Astrocyte of the spinal cord (primary cell): ENCODE results near the gene CEMIP2.

ENCODE experiments used
- DNase-seq: peaks from one replicate; pipeline ENCODE4 v3.0.0; 2011; ENCODE audit warnings: low read depth, low spot score
- H3K4me3 ChIP-seq: 2 replicates; pipeline ENCODE4 v1.5.1; 2011; ENCODE audit warnings: low read depth, mild to moderate bottlenecking, low read length, moderate library complexity
- in situ Hi-C: cut with HindIII; loops from 2 replicates; pipeline ENCODE4 v1.10.0; 2017; ENCODE audit warnings: low sequenced_read_pairs
- TF ChIP-seq, protein P1 (sequence below): IDR thresholded peaks from 2 replicates; pipeline ENCODE4 v1.5.1; 2012; ENCODE audit warnings: low read depth, mild to moderate bottlenecking, low read length, inconsistent platforms

CEMIP2 gene

DNA sequence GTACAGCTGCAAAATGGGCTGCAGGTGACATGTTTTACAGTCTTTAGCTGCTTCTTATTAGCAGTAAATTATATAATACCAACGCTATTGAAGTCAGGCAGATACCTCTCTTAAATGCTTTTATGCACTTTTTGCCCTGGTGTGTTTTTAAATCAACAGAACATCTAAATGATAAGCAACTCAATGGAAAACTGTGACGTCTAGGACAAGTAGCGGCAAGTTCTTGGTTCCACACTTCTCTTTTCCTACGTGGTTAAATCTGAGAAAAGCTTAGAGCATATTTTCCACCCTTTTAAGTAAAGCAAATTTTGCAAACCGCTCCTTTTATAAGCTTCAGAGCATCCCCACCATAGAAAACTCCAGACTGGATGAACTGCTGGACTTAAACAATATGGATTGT lies 58.1 kb downstream of the CEMIP2 start:
- in situ Hi-C loops: no loop called here
- H3K4me3 ChIP-seq: no peak overlapping the region
- TF ChIP-seq, protein P1, sequence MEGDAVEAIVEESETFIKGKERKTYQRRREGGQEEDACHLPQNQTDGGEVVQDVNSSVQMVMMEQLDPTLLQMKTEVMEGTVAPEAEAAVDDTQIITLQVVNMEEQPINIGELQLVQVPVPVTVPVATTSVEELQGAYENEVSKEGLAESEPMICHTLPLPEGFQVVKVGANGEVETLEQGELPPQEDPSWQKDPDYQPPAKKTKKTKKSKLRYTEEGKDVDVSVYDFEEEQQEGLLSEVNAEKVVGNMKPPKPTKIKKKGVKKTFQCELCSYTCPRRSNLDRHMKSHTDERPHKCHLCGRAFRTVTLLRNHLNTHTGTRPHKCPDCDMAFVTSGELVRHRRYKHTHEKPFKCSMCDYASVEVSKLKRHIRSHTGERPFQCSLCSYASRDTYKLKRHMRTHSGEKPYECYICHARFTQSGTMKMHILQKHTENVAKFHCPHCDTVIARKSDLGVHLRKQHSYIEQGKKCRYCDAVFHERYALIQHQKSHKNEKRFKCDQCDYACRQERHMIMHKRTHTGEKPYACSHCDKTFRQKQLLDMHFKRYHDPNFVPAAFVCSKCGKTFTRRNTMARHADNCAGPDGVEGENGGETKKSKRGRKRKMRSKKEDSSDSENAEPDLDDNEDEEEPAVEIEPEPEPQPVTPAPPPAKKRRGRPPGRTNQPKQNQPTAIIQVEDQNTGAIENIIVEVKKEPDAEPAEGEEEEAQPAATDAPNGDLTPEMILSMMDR: no peak
- no peak for DNase-seq

DNA sequence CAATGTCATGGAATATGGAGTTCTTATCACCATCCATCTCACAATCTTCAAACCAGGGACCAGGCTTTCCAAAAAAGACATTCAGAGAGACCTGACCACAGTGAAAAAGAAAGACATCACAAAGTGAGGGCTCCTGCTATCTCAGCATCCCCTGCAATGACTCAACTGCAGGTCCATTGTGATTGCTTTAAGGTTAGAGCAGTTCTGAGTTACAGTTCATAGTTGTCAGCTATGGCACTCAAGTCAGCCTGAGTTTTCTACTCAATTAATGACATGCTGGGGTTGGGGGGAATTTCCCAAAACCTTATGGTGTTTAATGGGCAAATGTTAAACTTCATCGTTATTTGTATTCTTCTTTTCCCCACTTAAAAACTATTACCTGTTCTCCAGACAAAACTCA lies 58.9 kb downstream of the CEMIP2 start:
- H3K4me3 ChIP-seq: no peak overlapping the region
- in situ Hi-C loops: no loop called here
- TF ChIP-seq, protein P1: no peak
- DNase-seq: no peak

DNA sequence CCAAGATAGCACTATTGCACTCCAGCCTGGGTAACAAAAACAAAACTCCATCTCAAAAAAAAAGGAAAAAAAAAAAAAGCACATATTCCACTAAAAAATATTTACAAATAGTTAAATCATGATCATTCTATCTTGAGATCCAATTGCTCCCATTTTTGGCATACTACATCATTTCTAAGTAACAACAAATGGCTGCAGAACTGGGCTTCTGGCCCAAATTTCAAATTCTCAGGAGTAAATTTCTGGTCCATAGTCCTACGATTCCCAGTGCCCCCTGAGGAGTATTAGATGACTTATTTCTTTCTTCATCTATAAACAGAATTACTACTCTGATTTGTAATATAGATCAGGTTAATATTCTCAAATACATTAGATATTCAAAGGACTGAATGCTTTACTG lies 62.1 kb downstream of the CEMIP2 start:
- in situ Hi-C loops: no loop called here
- TF ChIP-seq, protein P1: no peak
- no peak for DNase-seq
- H3K4me3 ChIP-seq: no peak overlapping the region

DNA sequence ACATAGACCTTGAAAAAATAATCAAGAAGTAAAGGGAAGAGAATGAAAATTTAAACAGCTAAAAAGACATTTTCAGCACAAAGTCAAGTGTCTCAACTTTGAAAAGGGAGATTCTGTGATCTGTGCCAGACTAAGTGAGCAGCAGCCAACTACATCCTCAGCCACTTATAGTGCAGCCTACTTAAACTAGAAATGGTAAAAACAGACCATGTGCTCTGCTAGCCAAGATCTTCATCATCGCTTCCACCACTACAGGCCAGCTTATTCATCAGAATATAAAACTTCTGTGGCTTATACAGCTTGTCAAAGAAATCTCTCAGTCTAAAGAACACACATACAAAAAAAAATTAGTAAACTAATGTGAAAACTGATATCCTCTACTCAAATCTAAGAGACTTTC lies 63.5 kb downstream of the CEMIP2 start:
- TF ChIP-seq, protein P1: no peak
- DNase-seq: no peak
- in situ Hi-C loops: no loop called here
- H3K4me3 ChIP-seq: no peak overlapping the region

DNA sequence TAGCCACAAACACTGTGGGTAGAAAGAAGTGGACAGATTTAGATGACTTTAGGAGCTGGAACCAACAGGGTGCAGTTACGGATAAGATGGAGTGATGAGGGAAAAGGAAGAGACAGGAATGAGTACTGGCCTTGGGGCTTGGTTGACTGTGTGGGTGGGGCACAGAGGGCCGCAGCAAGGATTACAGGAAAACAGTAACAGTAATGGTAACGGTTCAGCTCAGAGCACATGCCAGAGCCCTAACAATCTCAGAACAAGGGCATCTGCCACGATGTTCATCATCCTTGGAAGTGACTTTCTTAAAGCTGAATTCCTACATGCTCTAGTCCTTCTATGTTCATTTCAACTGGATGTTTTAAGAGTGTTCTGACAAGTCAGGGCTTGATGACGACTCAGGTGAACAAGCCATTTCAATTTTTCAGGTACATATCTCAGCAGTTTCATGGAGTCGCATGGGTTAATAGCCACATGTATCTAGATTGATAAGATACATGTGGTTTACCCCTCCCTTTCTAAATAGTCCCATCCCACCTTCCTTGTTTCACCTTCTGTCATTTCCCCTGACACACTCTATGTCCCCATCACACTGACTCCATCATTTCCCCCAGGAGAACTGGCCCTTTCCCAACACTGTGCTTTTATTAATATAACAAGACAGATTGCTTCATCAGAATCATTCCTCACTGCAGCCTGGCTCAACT lies 65.0 kb downstream of the CEMIP2 start:
- in situ Hi-C loops: no loop called here
- TF ChIP-seq, protein P1: no peak
- DNase-seq: no peak
- no peak overlapping the region for H3K4me3 ChIP-seq

DNA sequence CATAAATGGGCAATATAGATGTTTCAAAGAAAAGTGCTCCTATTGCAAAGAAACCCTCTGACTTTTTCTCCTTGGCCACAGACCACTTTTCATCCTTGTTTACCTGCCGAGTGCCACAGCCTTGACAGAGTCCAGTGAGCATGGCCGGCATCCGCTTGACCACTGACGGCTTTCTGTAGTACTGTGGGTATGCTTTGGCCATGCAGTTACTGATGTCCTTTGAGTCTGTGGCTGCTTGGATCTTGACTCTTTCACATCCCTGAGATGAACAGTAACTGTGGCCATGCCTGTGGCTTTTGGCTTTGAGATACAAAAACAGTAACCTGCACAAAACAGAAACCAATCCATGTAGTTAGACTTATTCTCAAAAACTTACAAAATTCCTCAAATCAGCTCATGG lies 70.4 kb downstream of the CEMIP2 start:
- in situ Hi-C loops: no loop called here

More for the DNA sequence above, 70.4 kb downstream of the CEMIP2 start:
- H3K4me3 ChIP-seq: no peak overlapping the region
- TF ChIP-seq, protein P1: no peak
- DNase-seq: no peak
